CD4-positive, alpha-beta T cell treated with Interleukin-21 for 1 hour (primary cell): Measurements from ENCODE around the gene ZNHIT3.
"Not testable (repeated sequence)": the region's sequence is repeated elsewhere in the genome, so short reads cannot be mapped to it uniquely, and the experiment has no call there.

Experiments used
- DNase-seq: peaks from one replicate; pipeline ENCODE4 v3.0.0-alpha.2; 2020

ZNHIT3 gene

GRCh38 chr17:36485027-36485426 is 1.5 kb upstream of the ZNHIT3 start:
- DNase-seq, result no peak

DNA sequence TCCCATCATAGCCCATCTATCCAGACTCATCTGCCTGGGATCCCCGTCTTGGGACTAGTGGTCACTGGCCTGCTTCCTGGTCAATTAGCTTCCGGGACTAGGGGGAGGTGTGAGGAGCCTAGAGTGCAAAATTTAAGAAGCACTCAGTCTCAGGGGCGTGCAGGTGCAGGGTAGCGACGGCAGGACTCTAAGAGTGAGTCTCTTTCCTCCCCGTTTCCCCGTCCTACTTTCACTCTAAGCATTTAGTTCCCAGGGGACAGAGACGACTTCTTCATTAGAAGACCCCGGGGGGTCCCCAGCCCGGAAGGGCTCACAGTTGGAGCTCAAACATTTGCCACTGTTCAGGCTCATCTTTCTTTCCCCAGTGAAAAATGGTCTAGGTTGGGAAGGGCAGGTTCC is 677 bp upstream of the ZNHIT3 start:
- DNase-seq, result no peak

GRCh38 chr17:36493956-36494355 is 7.5 kb downstream of the ZNHIT3 start:
- no peak for DNase-seq

GRCh38 chr17:36494674-36495073 is 8.2 kb downstream of the ZNHIT3 start:
- no peak for DNase-seq

GRCh38 chr17:36495076-36495578 is 8.6 kb downstream of the ZNHIT3 start:
- no peak for DNase-seq

DNA sequence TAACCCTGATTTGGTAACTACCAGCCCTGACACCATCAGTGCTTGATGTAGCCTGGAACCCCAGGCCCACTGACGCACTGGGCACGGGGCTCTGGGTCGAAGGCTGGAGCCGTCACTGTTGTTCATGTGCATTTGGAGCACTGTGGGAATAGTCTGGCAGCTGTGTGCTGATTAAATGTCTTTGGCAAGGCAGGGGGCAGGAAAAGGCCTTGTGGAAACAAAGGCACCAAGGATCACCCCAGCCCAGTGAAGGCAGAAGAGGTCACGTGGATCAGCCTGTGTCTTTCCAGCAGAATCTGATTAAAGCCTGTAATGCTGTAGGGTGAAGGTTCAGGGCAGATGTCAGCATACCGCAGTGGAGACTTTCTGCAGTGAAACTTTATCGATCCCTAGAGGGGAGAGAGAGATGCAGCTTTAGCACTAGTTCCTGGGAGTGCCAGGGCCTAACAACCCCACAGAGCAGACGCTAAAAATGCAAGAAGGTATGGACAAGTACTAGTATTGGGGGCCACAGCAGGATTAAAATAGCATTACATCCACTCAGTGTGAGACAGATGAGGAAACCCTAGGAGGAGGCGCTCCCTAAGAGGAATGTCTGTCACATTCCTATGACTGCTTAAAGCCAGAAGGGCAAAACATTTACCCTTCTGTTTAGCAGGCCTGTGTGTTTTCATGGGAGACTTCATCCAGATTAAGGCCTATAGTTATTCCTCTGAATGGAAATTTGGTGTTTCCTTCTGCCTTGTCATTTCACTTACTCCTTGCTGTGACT is 9.7 kb downstream of the ZNHIT3 start:
- no peak for DNase-seq

- no peak for DNase-seq
These were observed 11.7 kb downstream of the ZNHIT3 start for GRCh38 chr17:36498155-36498554.

DNA sequence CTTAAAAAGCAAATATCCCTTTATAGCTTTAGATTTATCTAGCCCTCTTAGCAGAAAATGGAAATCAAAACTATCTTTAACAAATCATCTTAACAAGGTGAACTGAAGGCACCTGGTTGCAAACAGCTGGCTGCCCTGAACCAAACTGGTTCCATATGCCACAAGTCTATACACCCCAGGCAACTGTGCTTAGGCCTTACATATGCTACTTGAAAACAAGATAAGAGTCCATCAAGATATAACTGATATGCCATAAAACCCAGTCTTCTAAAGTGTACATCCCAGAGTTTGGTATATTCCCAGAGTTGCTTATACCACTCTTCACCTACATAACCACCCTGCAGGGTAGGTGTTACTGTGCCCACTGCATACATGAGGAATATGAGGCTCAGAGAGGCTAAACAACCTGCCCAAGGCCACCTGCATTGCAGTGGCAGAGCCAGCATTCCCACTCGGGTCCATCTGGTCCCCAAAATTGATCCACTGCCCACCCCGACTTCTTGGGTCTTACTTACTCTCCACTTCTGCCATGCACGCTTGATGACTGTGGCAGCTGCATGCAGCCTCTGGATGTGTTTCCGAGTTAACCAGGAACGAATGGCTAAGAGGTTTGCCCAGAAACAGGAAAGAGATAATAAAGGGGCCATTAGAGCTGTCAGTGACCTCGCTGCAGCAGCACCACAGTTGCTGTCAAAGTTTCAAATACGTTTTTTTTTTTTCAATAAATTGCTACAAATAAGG is 12.2 kb downstream of the ZNHIT3 start:
- no peak for DNase-seq

DNA sequence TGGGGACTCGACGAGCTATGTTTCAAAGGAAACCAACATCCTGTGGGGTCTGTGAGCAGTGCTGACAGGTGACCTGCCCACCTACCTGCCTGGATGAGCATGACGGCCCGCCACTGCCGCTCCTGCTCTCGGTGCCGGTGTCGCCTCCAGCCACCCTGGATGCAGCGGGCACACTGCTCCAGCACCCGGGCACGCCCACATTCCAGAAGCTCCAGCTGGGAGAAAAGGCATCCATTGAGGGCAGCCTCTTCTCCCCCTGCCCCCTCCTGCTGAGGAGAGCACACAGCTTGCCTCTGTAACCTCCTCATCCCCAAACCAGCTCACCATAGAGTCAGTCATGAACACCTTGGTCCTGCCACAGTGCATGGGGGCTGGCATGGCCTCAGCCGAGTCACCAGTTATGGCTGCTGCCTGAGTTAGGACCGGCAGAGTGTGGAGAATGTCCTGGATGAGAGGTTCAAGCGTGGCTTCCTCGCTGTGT is 14.3 kb downstream of the ZNHIT3 start:
- DNase-seq, result no peak

DNA sequence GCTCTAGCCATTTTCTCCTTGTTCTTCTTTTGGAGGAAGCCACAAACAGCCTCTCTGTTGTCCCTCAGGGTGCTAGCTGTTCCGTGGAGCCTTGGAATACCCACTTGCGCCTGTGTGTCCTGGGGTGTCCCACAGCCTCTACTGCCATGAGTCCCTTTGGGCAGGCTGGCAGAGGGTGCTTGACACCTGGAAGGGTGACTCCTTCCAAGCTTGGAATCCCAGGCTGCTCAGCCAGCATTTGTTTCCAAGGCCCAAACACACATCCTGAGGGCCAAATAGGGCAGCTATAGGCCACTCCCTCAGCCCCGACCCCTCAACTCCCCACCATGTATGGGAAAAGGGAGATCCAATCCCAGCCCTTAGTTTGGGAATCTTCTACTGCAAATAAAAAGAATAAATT is 14.9 kb downstream of the ZNHIT3 start:
- no peak for DNase-seq

DNA sequence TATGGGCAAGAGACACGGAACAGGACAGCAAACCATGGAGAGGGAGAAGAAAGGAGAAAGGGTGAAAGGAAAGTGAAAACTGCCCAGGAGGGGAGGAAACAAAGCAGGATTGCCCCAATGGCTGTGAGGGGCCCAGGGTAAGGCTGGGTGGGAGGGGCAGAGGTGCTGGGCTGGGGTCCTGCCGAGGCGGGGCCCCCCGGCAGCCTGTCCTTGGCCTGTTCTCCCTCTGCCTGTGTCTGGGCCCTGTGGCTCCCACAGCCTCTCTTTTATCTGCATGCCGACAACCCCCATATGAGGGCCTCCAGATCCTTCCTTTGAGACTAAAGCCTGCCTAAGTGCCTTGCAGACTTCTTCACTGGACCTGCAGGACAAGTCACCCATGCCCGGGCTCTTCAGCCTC is 15.5 kb downstream of the ZNHIT3 start:
- DNase-seq, result no peak

GRCh38 chr17:36503456-36504155 is 17.1 kb downstream of the ZNHIT3 start:
- DNase-seq, result no peak

- no peak for DNase-seq
These were observed 17.7 kb downstream of the ZNHIT3 start for GRCh38 chr17:36504156-36504545.

DNA sequence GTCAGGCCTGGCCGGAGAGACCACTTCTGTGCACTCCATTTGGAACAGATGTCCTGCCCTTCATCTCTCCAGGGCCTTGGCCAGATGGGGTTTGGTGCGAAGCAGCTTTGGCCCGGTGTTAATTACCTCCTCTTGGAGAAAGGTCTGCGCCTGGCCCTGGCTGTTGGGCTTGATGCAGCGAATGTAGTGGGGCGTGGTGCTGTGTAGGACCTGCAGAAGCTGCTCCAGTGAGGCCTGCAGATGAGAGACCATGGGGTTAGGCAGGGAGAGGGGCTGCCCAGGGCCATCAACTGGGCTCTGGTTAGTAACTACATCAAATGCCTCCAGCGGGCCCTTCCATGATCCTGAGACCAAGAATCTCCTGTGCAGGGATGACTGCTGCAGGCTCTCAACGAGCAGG is 18.7 kb downstream of the ZNHIT3 start:
- no peak for DNase-seq

DNA sequence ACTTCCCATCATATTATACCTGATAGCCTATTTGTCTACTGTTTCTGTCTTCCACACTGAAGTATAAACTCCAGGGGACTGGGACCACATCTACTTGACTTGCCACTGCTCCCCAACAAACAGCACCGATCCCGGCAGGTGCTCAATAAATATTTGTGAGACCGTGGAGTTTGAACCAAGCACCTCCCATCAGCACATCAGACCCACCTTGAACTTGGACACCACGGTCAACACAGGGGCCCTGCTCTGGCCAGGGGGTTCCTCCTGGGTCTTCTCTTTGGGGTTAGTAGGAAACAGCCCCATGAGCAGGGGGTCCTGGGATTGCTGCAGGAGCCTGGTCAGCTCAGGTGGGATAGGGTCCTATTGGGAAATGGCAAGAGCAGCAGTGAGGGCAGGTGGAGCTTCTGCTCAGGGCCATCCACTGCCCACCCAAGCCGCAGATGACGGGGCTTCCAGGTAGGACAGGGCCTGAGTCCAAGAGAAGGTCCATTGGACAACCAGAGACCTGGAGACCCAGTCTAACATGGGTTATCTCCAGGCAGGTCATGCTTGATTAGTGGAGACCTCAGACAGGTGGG is 19.9 kb downstream of the ZNHIT3 start:
- DNase-seq, result no peak

DNA sequence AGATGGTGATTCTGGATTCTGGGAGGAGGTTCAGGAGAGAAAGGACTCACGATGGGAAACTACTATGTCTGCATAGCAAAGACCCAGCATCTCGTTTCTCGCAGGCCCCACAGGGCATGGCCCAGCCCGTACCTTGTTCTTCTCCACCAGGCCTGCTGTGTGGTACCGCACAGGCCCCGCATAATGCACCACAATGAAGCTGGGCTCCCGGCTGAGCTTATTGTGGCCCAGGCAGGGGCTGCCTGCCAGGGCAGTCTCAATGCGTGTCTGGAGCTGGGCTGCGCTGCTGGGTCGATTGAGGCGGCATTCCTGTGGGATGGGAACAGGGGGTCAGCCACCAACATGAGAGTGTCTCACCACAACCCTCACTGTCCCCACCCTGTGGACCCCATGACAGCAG is 20.4 kb downstream of the ZNHIT3 start:
- DNase-seq, result no peak

- DNase-seq, result no peak
These were observed 20.8 kb downstream of the ZNHIT3 start for GRCh38 chr17:36507266-36507665.

DNA sequence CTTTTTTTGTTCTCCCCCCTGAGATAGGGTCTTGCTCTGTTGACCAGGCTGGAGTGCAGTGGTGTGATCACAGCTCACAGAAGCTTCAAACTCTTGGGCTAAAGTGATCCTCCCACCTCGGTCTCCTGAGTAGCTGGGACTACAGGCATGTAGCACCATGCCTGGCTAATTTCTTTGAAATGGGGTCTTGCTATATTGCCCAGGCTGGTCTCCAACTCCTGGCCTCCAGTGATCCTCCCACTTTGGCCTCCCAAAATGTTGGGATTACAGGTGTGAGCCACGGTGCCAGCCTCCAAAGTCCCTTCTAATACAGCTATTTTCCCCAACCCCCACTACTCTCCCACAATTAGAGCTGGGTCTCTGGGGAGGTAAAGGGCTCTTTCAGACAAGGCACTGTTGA is 22.0 kb downstream of the ZNHIT3 start:
- DNase-seq, result not testable (repeated sequence)

DNA sequence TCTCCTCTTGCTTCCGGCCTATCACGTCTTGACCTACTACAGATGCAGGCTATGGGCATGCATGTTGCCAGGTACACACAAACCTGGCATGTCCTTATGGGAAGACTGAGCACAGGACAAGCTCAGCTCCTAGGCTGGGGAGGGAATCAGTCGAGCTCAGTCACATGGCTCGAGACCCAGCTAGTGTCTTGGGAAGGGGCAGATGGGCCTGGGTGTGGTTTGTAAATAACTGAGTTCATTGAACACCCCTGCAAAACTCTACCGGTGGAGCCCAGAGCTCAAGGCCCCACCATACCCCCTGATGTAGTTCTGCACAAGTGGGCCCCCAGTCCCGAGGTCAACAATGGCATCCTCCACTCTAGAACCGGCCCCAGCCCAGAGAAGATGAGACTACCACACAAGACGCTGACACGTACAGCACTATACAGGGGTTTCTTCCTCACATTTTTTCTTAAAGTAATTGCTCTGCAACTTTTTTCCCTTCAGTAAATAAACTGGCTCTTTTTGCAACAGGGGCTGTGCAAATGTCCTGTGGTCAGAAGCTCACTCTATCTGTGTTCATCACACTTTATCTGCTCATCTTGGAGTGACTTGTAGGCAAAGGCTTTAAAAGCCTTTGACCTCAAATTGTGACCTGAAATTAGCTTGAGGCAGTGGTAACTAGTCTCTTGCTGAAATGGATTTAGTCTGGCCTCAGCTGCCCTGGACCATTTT is 22.9 kb downstream of the ZNHIT3 start:
- no peak for DNase-seq

- DNase-seq, result no peak
These were observed 24.2 kb downstream of the ZNHIT3 start for GRCh38 chr17:36510636-36511035.

GRCh38 chr17:36511216-36511615 is 24.7 kb downstream of the ZNHIT3 start:
- DNase-seq, result no peak

DNA sequence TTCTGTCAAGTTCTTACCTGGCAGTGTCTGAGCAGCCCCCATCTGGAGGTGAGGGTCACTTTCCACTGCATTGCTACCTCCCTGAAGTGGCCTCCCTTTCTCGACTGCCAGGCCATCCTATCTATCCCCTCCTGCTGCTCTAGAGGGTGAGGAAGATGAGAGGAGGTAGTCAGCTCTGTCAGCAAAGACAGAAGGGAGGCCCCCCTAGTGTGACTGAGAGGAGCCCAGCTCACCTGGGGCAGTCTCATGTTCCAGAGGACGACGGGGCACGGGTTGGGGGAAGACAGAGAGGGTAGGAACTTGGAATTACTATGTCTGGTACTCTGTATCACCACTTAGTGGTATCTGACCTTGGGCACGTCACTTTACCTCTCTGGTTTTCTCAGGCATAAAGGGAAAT is 26.2 kb downstream of the ZNHIT3 start:
- no peak for DNase-seq

DNA sequence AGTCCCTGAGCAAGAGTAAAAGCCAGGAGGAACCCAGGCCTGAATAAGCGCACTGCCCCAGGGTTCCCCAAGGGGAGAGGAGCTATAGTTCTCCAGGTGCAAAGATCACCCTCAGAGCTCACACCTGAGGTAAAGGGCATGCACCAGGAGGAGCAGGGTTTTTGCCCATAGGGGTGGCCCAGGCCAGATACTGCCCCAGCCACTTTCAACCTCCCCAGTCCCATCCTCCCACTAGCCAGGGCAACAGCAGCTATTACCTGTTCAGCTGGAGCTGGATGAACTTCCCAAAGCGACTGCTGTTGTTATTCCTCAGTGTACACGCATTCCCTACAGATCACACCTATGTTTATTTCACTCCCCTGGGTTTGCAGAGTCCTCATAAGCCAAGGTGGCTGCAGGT is 28.4 kb downstream of the ZNHIT3 start:
- no peak for DNase-seq
